NCI-H524 (cell line): ENCODE data around the gene CANT1.
"Not testable (repeated sequence)": the region's sequence is repeated elsewhere in the genome, so short reads cannot be mapped to it uniquely, and the experiment has no call there.

Source experiments
- DNase-seq, 2 experiments: peaks; one replicate each; lab custom pipeline; 2025; lab: John Stamatoyannopoulos, UW

CANT1 gene

DNA sequence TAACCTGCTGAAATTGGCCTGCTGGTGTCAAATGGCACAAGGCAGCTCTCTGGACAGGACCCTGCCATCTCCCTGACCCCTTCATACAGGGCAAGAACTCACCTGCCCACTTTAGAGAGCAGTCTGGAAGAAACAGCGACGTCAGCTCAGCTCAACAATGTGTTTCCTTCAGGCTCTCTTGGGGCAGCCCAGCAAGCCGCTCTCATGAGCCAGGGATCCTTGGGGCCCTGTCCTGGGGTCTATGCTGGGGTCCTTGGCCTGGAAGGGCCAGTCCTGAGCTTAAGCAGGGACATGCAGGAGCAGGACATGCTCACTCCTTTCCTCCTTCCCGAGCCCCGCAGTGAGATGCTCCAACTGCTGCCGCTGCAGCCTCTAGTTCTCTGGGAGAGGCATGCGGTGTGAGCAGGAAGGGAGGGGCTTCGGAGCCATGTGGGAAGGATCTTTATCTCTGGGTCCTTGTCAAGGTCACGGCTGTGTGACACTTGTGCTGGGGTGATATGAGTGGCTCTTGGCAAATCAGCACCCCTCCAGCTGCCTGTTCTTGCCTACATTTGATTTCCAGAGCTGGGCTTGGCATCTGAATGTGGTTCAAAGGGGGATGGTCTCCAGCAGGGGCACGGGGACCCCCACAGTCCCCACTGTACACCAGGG is 17.8 kb upstream of the CANT1 start:
- DNase-seq, result no peak

DNA sequence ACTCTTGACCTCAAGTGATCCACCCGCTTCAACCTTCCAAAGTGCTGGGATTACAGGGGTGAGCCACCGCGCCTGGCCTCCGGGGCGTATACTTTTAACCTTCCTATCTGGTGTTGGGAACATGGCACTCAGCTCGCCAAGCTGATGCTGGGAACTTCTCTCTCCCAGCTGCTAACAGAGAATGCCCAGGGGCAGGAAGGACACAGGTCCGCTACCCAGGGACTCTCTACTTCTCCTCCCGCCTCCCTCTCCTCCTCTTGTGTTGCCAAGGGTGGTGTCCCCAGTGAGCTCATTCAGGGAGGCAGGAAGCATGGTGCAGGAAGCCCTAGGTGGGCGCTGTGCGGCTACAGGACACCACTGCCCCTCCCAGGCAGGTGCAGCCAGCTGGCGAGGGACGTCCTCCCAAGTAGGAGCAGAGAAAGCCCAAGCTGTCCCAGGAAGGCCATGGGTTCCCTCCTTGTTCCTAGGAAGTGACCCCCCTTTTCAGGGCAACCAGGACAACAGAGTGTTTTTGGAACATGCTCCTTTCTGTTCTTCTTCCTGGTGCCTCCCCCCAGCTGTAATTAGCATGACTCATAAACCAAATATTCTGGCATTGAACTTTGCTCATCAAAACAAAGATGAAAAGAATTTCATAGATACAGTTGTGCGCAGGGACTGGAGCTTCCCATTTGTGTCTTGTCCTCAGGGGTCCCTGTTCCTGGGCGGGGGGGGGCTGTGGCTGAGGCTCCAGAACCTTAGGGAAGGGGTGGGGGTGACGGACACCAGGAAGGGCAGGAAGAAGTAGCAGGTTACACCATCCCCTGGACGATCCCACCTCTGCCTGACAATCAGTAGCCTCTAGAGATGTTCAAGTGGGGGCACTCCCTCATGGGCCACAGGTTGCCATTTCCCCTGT is 17.1 kb upstream of the CANT1 start:
- DNase-seq, result no peak

DNA sequence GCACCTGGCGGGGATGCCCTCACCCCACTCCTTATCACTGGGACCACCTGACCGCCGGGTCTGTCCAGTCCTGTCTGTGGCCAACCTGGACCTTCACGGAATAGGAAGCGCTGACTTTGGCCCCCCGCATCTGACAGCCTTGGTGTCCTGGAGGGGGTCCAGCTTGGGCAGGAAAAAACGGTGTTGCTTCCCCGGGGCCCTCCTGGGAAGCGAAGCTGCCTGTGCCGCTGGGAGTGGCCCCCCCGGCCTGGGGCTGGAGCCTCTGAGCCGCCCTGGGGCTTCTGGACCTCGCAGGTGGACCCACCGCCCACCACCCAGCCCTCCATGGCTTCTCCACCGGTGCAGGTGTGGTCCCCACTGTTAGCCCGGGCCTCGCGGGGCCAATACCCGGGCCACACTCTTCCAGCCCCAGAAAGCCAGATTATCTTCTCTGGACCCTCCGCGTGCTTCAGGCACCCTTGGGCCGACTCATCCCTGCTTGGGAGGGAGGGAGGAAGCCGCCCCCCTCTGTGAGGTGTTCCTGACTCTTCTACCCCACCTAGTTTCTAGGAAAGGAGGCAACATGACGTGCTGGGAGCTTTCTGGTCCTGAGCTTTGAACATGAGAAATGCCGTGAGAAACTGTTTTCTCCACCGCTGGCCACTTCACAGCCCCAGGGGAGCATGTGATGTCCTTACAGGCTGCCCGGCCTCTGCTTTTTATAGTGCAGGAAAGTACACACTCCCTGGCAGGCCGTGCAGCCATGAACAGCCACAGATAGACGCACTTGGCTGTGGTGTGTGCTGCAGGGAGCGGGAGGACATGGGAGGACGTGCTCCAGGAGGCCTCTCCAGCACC is 15.6 kb upstream of the CANT1 start:
- DNase-seq, result no peak

DNA sequence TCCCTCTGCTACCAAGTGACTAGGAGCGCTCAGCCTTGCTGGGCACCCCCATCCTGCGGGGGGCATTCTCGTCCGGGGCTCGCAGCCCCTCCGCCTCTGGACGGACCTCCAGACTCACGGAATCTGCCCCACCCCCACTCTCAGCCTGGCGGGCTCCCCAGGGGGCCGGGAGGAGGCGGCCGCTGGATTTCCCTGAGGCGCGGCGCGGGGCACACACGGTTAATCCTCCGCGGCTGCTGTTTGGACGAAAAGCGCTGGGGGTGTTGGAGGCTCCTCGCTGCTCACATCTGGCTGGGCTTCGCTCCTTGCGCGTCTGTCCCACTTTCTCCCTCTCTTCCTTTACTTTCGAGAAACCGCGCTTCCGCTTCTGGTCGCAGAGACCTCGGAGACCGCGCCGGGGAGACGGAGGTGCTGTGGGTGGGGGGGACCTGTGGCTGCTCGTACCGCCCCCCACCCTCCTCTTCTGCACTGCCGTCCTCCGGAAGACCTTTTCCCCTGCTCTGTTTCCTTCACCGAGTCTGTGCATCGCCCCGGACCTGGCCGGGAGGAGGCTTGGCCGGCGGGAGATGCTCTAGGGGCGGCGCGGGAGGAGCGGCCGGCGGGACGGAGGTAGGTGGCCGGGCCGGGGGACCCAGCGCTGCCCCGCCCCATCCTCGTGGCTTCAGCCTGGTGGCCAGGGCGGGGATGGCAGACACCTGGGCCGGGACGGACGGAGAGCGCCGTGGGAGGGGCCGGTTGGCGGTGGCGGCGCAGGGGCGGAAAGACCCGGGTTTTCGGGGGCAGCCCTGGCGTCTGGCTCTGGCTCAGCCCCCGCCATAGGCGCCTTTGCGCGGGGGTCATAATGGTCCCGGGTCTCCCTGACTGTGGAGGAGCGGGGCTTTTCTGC is 14.6 kb upstream of the CANT1 start, which contains the start of gene C1QTNF1:
Gene C1QTNF1, plus strand, starts transcription at position 284 of the 886 bp plus-strand sequence. CDS start 19,800 bp downstream, outside the sequence.
- DNase-seq, result peak; percentile 62 to 77

DNA sequence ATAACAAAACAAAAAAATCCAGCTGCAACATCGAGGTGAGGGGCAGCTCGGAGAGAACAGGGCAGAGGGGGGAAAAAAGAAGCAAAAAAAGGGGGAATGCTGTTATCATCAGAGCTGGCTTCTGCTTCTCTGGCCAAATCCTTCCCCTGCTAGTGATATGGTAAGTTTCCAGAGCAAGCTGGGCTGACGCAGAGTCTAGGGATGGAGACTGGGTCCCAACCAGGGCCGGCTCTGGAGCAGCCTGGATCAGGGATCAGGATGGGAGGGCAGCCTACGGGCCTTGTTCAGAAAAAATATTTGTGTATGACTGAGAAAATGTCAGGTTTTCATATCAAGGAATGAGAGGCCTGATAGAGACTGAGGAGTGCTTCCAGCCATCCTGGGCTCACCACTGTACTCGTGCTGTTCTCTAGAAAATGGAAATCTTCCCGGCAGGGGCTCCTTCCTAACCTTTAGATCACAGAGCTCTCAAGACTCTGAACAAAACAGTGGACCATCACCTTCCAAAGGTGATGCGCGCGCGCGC is 13.7 kb upstream of the CANT1 start:
- no peak for DNase-seq

DNA sequence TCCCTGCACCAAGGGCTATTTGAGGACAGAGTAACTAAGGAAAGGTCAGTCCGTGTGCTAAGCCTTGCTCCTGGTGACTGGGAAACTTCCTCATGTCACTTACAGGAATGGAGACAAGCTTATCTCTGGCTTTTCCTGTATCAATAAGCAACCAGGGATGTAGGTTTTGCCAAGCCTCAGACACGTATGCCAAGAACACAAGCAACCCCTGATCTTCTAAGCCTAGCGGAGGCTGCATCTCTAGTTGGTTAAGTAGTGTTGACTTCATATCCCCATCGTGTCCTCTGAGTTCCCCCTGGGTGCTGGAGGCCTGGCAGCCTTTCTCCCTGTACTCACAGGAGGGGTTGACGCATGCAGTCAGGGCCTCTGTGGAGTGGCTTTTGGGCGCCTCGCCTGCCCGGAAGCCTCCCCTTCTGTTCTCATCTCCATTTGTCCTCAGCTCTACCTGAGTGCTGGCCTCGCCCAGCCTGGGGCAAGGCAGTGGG is 13.0 kb upstream of the CANT1 start:
- no peak for DNase-seq

DNA sequence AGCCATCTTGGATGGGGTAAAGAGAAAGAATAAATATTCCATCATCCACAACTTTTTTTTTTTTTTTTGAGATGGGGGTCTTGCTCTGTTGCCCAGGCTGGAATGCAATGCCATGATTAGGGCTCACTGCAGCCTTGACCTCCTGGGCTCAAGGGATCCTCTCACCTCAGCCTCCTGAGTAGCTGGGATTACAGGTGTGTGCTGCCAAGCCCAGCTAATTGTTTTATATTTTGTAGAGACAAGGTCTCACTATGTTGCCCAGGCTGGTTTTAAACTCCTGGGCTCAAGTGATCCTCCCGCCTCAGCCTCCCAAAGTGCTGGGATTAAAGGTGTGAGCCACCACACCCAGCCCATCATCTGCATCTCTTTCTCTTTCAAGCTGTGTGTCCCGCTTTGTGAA is 12.4 kb upstream of the CANT1 start:
- not testable (repeated sequence) for DNase-seq

DNA sequence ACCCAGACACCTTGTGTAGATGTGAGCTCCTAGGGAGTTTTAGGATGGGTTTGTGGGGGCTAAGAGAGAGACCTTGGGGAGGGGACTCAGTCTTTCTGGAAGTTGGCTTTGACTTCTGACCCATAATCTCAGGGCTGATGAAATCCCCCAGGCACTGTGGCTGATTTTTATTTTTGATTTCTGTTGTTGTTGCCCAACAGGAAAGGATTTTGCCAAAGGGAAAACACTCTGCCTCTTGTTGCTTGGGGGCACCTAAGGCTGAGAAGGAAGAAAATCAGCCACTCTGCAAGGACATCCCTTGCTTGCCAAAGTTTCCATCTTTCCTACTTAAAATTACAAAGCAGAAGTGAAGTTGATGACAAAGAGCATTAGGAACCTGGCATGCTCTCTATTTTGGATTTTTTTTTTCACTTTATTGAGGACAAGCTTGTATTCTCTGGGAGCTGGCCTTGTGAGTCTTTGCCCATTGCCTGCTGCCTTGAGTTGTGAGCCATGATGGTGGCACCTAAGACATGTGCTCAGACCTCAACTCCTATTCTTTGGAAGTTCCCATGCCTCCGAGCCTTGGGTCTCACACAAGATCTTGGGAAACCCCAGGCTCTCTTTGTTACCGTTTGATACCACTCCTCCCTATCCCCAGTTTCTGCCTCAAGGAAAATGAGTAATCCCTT is 11.2 kb upstream of the CANT1 start:
- no peak for DNase-seq

DNA sequence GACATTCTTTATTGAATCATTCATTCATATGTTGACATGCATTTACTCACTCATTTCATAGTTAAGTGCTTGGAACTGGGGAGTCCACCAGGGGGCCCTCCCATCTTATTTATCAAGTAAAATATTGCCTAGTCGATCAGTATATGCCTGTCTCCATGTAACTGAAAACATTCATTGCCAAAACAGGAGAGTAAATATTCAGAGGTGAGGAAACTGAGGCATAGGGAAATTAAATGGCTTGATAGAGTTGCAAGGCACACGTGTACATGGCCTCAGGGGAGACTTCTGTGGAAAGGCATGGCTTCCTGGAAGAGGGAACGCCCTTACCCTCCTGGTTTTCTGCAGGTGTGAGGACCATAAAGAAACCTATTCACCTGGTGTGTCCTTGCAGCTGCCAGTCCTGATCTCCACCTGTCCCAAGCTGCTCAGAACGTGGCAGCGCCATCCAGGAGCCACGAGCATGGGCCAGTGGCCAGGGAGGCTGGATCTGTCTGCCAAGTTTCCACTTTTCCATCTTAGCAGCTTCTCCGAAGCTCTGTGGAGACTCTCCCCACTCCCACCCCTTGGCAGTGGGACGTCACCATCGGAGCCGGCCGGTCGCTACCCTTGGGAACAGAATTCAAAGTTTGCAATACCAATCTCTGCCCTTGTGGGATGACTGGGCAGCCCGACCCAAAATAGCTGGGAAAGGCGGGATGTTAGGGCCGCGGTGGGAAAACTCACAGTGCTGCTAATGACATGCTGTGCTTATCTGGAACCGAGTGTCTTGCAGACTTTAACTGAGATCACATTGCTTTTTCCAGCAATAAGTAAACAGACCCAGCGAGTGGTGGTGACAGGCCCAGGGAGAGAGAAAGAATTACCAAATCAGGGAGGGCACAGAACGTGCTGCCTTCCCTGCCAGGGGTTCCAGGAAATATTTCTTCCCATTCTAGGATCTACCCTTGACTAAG is 10.3 kb upstream of the CANT1 start:
- peak; percentile 74 to 92 for DNase-seq

DNA sequence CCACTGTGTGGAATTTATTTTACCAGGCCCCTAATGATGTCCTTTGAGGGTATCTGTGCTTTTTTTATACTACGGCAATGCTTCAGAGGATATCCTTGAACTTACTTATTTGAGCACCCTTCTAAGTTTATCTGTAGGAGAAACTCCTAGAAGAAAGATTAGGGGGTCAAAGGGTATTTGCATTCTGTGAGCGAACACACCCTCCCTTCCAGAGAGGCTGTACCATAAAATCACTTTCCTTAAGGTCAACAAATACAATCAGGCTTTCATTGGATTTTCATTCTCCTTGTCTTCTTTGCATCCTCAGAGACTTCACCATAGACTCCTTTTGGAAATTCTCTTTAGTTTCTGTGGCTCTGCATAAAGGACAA is 9.7 kb upstream of the CANT1 start:
- DNase-seq, result no peak

DNA sequence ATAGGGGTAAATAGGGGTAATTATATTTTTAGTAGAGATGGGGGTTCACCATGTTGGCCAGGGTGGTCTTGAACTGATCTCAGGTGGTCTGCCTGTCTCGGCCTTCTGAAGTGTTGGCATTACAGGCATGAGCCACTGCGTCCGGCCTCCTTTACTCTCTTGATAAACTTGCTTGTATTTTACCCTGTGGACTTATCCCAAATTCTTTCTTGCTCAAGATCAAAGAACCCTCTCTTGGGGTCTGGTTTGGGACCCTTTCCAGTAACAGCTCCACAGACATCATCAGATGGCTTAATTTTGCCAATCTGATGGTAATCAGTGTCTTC is 8.8 kb upstream of the CANT1 start:
- no peak for DNase-seq

DNA sequence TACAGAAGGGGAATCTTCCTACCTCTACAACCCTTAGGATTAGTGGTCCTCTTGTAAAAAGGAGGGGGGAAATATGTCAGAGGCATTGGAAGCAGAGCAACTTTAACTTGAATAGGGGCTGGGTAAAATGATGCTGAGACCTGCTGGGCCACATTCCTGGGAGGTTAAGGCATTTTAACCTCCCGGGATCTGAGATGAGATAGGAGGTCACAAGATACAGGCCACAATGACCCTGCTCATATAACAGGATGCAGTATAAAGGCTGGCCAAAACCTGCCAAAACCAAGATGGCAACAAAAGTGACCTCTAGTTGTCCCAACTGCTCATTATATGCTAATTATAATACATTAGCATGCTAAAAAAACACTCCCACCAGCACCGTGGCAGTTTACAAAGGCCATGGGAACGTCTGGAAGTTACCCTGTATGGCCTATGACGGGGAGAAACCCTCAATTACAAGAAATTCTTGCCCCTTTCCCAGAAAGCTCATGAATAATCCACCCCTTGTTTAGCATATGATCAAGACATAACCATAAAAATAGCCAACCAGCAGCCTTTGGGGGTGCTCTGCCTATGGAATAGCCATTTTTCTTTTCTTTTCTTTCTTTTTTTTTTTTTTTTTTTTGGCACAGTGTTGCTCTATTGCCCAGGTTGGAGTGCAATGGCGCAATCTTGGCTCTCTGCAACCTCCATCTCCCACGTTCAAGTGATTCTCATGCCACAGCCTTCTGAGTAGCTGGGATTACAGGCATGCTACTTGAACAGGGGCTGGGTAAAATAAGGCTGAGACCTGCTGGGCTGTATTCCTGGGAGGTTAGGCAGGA is 8.2 kb upstream of the CANT1 start:
- DNase-seq, result no peak

DNA sequence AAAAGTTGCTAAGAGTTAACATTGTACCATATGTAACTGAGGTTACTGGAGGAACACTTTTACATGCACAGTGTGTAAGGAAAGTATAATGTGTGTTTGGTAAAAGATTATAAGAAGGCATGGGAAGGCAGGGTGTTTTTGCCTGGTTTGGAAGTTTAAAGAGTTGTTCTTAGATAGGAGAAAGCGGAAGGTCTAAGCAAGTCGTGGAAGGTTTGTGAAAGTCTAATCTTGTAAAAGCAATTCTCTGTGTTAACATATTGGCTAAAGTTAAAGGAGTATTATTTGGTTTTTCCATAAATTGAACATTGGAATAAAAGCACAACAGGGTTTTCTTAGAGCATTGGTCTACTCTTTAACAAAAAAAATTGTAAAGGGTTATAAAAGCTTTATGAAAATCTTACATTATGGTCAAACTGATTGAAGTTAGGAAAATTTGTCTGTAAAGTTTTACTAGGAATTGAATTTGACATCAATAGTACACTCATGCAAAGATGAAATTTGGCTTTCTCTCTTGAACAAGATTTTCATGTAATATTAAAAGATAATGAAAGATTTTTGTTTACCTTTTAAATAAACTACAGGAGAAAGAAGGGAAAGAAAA is 4.7 kb upstream of the CANT1 start:
- no peak for DNase-seq

DNA sequence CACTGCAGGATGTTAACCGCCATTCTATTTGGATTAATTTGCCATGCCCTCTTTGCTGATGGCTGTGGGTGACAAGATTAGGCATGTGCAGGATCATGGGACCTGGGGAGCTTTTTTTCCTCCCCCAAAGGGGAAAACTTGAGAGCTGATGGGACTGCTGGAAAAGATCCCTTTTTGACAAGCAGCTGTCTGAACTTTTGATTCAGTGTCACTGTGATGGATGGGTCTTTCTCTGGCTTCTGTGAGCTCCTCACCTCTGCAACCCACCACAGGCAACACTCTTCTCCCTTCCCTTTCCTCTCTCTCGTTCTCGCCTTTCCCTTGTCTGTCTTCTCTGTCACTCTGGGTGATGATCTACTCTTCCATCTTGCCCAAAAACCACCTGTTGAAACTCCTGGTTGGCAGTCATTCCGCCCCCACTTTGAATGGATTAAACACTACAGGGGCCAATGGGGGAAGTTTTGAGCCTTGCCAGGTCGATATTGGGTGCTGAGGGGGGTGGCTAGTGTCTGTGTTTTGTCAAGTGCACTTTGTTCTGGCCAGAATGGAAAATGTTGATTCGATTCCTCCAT is 3.1 kb upstream of the CANT1 start:
- no peak for DNase-seq

DNA sequence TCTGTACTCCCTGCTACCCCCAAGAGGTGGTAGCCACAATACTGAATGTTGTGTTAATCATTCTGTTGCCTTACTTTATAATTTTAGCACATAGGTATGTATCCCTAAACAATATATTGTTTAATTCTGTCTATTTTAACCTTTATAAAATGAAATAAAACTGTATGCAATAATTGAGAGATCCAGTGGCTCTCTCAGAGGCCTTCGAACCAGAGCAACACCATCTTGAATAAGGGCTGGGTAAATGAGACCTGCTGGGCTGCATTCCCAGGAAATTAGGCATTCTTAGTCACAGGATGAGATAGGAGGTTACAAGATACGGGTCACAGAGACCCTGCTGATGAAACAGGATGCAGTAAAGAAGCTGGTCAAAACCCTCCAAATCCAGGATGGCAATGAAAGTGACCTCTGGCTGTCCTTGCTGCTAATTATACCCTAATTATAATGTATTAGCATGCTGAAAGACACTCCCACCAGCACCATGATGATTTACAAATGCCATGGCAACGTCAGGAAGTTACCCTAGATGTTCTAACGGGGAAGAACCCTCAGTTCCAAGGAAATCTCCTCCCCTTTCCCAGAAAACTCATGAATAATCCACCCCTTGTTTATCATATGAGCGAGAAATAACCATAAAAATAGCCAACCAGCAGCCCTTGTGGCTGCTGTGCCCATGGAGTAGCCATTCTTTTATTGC is 2.0 kb upstream of the CANT1 start:
- DNase-seq, result no peak

DNA sequence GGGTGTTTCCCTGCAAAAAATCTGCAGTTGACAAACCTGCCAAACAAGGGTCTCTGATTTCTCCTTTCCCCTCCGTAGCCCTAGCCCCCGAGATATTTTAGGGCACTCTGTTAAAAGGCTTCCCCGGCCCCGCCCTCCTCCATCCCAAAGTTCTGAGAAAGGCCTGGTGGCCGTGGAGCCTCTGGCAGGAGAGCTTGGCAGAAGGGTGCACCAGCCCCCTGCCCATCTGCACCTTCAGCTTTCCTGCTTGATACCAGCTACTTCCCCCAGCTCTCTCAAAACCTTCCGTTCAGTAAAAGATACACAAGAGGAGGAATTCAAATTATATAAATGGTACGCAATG is 711 bp upstream of the CANT1 start:
- no peak for DNase-seq

DNA sequence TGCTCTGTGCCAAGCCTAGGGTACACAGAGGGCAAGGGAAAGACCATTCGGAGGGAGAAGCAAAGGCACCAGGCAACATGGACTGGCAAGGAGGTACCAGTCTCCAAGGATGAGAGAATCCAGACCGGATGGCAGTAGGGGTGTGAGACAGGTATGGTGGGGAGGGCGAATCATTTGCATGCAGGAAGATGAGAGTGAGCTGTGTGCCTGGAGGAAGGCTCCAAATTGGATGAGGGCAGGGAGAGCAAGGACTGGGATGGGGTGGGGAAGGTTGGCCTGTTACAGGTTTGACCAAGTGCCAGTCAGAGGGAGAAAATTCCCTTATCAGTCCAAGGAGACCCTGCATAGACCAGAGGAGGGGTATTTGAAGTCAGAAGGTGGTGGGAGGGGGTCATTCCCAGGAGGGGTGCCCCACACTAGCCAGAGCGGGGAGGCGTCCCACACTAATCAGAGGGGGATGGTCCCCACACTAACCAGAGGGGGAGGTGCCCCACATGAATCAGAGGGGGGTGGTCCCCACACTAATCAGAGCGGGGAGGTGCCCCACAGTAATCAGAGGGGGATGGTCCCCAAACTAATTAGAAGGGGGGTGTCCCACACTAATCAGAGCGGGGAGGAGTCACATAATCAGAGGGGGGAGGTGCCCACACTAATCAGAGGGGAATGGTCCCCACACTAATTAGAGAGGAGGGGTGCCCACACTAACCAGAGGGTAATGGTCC is 737 bp downstream of the CANT1 start:
- no peak for DNase-seq
